GM21526 (cell line): Measurements from ENCODE around the gene MRPL41.
"Not testable (repeated sequence)": the region's sequence is repeated elsewhere in the genome, so short reads cannot be mapped to it uniquely, and the experiment has no call there.

ENCODE experiments used
- ATAC-seq: cut with Tn5 transposase; IDR thresholded peaks from one replicate; pipeline ENCODE4 v1.9.1; 2021; ENCODE audit warnings: moderate library complexity; ENCODE audit not compliant: unreplicated experiment, low FRiP score

Gene MRPL41

GRCh38 chr9:137521405-137521985 lies 30.2 kb upstream of the MRPL41 start:
- no peak for ATAC-seq

GRCh38 chr9:137522746-137523455 lies 28.8 kb upstream of the MRPL41 start:
- ATAC-seq: no peak

GRCh38 chr9:137524161-137524980 lies 27.3 kb upstream of the MRPL41 start:
- ATAC-seq: no peak

- ATAC-seq: no peak
These were observed 26.7 kb upstream of the MRPL41 start for GRCh38 chr9:137524981-137525317.

- no peak for ATAC-seq
These were observed 21.3 kb upstream of the MRPL41 start for GRCh38 chr9:137530331-137530730.

GRCh38 chr9:137531099-137531765 lies 20.4 kb upstream of the MRPL41 start:
- no peak for ATAC-seq

- not testable (repeated sequence) for ATAC-seq
These were observed 18.7 kb upstream of the MRPL41 start for GRCh38 chr9:137532891-137533468.

- ATAC-seq: no peak
These were observed 17.2 kb upstream of the MRPL41 start for GRCh38 chr9:137534256-137535119.

GRCh38 chr9:137535120-137535428 lies 16.6 kb upstream of the MRPL41 start:
- no peak for ATAC-seq

- not testable (repeated sequence) for ATAC-seq
These were observed 15.0 kb upstream of the MRPL41 start for GRCh38 chr9:137536594-137537131.

GRCh38 chr9:137538058-137538457 lies 13.6 kb upstream of the MRPL41 start:
- ATAC-seq: no peak

GRCh38 chr9:137540536-137540935 lies 11.1 kb upstream of the MRPL41 start:
- no peak for ATAC-seq

GRCh38 chr9:137542486-137542885 lies 9.2 kb upstream of the MRPL41 start:
- no peak for ATAC-seq

GRCh38 chr9:137543237-137543963 lies 8.3 kb upstream of the MRPL41 start:
- no peak for ATAC-seq

- no peak for ATAC-seq
These were observed 7.4 kb upstream of the MRPL41 start for GRCh38 chr9:137544176-137544760.

GRCh38 chr9:137545123-137545522 lies 6.6 kb upstream of the MRPL41 start:
- no peak for ATAC-seq

GRCh38 chr9:137547687-137548543 lies 3.8 kb upstream of the MRPL41 start:
- ATAC-seq: no peak

GRCh38 chr9:137550231-137550621 lies 1.5 kb upstream of the MRPL41 start, which contains the start of gene PNPLA7:
PNPLA7 (minus strand) TSS chr9:137550402; CDS start chr9:137550197, 205 bp downstream.
- ATAC-seq: no peak
